ENCODE measurements around the gene PAN2. TPM values are rescaled to one million over a fixed set of nuclear protein-coding genes. Genes with fewer than 3 reads are reported as not detected.

The PAN2 gene, protein sequence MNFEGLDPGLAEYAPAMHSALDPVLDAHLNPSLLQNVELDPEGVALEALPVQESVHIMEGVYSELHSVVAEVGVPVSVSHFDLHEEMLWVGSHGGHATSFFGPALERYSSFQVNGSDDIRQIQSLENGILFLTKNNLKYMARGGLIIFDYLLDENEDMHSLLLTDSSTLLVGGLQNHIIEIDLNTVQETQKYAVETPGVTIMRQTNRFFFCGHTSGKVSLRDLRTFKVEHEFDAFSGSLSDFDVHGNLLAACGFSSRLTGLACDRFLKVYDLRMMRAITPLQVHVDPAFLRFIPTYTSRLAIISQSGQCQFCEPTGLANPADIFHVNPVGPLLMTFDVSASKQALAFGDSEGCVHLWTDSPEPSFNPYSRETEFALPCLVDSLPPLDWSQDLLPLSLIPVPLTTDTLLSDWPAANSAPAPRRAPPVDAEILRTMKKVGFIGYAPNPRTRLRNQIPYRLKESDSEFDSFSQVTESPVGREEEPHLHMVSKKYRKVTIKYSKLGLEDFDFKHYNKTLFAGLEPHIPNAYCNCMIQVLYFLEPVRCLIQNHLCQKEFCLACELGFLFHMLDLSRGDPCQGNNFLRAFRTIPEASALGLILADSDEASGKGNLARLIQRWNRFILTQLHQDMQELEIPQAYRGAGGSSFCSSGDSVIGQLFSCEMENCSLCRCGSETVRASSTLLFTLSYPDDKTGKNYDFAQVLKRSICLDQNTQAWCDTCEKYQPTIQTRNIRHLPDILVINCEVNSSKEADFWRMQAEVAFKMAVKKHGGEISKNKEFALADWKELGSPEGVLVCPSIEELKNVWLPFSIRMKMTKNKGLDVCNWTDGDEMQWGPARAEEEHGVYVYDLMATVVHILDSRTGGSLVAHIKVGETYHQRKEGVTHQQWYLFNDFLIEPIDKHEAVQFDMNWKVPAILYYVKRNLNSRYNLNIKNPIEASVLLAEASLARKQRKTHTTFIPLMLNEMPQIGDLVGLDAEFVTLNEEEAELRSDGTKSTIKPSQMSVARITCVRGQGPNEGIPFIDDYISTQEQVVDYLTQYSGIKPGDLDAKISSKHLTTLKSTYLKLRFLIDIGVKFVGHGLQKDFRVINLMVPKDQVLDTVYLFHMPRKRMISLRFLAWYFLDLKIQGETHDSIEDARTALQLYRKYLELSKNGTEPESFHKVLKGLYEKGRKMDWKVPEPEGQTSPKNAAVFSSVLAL
- total RNA-seq (2014; rRNA removed; shearing (Covaris generic)): 15.6 and 22.0 TPM in 2 replicates

DNA sequence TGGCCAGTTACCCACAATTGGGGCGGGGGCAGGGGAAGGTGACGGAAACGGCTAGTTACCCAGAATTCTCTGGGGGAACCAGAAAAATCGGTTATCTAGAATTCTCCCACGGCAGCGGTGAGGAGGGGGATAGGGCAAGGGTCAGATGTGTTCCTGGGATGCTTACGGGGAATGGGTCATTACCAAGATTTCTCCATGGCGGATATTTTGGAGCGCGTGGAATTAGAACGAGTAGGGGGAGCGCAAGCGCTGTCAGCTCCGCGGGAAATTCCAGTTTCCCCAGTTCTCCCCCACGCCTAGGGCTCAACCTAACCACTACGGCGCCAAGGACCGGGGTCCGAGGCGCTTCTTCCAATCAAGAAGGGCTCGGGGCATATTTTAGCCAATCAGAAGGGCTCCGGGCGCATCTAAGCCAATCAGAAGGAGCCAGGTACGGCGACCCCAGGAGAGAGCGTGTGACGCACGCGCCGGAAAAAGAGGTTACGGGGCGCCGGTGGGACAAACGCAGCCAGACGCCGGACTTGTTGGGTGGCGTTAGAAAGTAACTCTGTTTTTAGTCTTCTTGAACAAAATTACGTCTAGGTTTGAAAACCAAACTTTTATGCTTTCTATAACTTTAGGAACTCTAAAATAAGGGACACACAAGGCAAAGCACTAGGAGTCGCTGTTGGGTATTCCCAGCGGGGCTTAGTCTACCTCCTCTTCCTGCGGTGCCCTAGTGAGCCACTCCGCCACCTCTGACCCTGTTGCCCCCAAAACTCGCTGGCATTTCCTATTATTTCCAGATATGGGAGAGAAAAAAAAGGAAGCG is at the start of gene PAN2:
Gene PAN2, minus strand, starts transcription at position 322 of the 811 bp plus-strand sequence. CDS start 906 bp downstream, outside the sequence.
- DNase-seq (ENCODE audit: low spot score): peak; percentile 96

DNA sequence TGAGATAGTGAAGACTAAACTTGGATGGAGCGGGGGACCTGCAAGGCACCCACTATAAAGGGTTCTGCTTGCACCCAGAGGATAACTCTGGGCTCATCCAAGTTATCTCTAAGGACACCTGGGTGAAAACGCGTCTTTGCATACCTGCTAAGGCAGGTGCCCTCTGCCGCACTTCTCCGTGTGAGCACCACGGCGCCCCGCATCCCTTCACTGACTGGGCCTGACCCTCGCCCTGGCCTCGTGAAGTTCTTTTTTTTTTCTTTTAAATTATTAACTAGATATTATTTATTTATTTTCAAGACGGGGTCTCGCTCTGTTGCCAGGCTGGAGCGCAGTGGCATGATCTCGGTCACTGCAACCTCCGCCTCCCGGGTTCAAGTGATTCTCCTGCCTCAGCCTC is 48.8 kb upstream of the PAN2 start:
- DNase-seq (ENCODE audit: low spot score): no peak

DNA sequence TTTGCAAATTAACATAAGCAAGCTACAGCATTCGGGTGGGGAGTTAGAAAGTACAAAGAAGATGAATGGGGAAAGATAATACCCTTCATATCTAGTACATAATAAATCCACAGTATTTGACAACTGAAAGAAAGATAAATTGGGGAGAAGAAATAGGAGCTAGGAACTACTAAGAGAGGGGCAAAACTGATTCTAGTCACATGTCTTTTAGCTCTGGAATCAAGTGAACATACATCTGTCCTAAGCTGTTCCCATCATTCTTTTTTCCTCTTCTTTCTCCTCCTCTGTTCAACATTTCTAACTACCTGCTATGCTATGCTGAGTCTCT is 44.2 kb upstream of the PAN2 start:
- DNase-seq (ENCODE audit: low spot score): no peak

DNA sequence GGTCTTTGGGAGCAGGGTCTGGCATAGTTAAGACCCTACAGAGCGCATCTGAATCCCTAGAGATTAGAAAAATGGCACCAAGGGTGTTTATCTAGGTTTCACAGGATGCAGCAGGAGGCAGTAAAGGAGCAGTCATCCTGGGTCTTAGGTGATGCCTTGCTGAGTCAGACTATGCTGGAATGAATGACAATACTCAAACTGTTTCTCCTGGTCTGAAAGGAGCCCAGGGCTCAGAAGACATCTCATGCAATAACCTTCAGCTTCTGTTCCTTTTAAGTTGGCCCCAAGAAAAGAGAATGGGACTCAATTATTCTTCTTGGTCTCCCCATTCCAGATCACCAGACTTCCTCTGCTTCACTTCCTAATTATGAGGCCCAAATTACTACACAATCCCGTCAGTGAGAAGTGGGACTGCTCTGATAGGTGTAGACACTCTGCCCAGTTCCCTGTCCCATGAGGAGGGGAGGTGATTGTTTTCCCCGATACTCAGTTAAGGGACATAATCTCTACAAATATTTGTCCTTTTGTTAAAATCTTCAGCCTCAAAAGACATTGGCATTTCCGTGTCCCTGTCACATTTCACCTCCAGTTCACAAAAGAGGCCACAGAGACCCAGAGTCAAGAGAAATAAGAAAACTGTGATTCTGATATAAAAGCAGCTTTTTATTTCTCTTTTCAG is 43.6 kb upstream of the PAN2 start:
- peak; percentile 33 for DNase-seq (ENCODE audit: low spot score)

DNA sequence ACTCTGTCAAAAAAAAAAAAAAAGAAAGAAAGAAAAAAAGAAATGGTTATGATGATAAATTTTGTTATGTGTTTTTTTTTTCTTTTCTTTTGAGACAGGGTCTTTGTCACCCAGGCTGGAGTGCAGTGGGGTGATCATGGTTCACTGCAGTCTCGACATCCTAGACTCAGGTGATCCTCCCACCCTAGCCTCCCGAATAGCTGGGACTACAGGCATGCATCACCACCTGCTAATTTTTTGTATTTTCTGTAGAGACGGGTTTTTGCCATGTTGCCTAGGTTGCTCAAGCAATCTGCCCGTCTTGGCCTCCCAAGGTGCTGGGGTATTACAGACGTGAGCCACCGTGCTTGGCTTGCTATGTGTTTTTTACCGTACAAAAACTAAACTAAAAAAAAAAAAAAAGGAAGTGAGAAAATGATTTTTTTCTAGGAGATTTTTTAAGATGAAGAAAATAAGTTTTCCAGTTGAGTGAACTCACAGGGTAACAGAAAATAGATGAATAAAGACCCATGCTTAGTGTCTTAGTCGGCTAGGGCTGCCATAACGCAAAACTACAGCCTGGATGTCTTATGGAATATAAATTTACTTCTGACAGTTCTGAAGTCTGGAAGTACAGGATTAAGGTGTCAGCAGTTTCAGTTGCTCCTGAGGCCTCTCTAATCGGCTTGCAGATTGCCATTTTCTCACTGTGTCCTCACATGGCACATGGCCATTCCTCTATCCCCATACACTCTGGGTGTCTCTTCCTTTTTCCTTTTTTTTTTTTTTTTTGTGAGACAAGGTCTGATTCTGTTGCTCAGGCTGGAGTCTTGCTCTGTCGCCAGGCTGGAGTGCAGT is 42.0 kb upstream of the PAN2 start:
- DNase-seq (ENCODE audit: low spot score): no peak

DNA sequence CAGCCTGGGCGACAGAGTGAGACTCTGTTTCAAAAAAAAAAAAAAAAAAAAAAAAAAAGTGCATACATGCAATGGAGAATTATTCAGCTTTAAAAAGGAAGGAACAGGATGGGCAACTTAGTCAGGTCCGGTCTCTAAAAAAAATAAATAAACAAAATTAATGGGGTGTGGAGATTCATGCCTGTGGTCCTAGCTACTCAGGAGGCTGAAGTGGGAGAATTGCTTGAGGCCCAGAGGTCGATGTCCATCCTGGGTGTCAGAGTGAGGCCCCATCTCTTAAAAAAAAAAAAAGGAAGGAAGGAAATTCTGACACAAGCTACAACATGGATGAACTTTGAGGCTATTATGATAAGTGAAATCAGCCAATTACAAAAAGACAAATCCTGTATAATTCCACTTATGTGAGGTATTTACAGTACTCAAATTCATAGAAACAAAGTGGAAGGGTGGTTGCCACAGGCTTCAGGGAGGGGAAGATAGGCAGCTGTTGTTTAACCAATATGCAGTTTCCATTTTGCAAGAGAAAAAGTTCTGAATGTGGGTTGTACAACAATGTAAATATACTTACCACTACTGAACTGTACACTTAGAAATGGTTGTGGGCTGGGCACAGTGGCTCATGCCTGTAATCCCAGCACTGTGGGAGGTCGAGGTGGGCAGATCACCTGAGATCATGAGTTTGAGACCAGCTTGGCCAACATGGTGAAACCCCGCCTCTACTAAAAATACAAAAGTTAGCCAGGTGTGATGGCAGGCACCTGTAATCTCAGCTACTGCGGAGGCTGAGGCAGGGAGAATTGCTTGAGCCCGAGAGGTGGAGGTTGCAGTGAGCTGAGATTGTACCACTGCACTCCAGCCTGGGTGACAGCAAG is 41.2 kb upstream of the PAN2 start:
- DNase-seq (ENCODE audit: low spot score): no peak

DNA sequence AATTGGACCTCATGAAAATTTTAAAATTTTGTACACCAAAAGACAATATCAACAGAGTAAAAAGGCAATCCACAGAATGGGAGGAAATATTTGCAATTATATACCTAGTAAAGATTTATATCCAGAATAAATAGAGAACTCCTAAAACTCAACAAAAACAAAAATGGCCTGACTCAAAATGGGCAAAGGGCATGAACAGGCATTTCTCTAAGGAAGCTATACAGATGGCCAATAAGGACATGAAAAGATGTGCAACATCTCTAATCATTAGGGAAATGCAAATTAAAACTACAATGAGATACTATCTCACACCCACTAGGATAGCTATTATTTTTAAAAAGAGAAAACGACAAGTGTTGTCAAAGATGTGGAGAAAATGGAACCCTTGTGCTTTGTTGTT is 39.7 kb upstream of the PAN2 start:
- DNase-seq (ENCODE audit: low spot score): no peak

DNA sequence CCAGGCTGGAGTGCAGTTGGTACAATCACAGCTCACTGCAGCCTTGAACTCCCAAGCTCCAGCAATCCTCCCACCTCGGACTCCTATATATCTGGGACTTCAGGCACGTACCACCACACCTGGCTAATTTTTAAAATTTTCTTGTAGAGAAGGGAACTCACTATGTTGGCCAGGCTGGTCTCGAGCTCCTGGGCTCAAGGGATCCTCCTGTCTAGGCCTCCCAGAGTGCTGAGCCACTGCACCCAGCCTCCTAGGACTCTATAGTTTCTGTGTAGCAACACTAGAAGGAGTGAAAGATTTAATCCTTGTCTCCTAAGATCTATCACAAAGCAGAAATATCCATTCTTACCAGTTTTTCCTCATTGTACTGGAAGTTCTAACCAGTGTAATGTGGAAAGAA is 33.1 kb upstream of the PAN2 start:
- DNase-seq (ENCODE audit: low spot score): no peak

DNA sequence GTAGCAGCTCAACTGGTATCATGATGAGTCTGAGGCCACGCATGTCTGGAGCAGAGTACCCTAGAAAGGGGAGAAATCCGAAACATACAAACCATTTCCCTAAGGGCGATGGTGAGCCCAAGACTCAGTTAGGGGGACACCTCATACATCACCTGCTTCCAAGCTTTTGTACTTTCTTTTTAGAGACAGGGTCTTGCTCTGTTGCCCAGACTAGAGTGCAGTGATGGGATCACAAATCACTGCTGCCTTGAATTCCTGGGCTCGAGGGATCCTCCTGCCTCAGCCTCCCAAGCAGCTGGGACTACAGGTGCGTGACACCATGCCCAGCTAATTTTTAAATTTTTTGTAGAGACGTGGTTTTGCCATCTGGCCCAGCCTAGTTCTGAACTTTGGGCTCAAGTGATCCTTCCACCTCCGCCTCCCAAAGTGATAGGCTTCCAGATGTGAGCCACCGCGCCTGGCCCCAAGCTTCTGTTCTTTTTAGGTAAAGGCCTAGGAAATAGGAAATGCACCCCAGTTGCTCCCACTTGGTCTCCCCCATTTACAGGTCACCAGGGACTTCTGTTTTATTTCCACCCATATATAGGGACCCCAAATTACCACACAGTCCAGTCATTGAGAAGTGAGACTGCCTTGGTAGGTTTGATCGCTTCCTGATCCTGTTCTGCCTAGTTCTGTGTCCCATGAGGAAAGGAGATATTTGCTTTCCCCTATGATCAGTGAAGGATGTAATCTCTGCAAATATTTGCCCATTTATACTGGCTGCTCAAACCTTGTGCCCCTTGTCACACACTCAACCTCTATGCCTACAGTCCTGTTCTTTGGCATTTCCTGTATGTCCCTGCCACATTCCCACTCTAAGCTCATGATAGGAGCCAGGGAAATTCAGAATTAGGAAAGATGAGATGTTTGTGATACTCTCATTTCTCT is 28.6 kb upstream of the PAN2 start, which contains the start of gene APOF:
Gene APOF, minus strand, starts transcription at position 728 of the 930 bp plus-strand sequence. Its CDS starts 112 bp downstream, at position 616.
- no peak for DNase-seq (ENCODE audit: low spot score)

DNA sequence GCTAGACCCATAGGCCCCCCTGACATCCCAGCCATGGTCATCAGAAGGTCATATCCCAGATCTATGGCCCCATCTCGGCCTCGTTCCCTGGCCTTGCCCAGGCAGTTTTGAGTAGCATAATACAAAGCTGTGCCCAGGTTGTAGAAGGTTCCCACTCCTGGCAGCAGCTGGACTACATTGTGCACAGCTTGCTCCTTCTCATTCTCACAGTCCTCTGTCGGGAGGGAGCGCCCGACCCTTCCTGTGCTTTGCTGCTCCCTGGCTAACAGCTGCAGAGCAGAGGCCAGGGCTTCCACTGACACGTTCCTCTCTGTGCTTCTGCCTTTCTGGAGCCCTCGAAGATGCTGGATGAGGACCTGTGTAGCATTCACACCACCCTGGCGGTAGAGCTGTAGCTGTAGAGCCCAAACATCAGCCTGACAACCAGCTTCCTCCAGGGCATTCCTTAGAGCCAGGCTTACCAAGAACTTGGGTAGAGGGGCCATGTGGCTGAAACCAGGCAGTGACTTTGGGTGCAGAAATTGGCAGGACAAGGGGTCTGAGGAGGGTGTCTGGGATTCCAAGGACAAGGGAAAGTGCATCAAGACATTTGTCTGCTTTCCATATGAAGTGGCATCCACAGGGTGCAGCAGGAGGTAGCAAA is 27.8 kb upstream of the PAN2 start:
- DNase-seq (ENCODE audit: low spot score): no peak

DNA sequence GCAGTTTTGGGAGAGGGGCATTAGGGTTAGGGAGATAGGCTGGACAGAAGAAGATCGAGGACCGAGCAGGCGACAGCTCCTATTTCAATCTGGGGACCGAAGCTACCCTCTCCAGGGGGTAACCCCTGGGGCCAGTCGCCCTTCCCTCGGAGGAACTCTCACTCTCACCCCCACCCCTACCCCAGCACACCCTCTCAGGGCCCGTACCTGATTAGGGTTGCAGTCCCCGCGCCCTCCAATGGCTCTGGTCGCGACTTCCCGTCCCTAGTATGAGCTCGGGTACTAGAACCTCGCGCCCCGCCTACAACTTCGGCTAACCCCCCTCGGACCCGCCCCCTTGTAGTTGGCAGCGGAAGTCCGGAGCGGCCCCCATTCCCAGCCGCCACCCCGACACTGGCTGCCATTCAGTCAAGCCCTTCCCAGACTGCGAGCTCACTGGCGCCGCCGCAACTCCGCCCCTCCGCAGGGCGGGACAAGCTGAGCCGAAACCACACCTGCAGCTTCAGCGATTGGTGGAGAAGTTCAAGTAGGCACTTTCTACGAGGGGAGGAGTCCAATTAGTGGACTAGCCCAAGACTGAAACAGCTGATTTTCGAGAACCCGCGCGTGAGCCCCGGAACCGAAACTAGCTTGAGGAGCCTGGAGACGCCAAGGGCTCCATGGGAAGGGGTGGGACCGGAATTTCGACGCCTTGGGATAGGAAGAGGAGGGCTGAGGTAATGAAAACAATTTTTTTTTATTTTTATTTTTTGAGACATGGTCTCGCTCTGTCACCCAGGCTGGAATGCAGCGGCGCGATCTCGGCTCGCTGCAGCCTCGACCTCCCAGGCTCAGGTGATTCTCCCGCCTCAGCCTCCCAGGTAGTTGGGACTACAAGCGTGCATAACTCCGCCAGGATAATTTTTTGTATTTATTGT is 26.3 kb upstream of the PAN2 start, which contains the start of gene STAT2:
Gene STAT2, minus strand, starts transcription at position 257 of the 917 bp plus-strand sequence. CDS start 3,536 bp downstream, outside the sequence.
- peak; percentile 99 for DNase-seq (ENCODE audit: low spot score)

DNA sequence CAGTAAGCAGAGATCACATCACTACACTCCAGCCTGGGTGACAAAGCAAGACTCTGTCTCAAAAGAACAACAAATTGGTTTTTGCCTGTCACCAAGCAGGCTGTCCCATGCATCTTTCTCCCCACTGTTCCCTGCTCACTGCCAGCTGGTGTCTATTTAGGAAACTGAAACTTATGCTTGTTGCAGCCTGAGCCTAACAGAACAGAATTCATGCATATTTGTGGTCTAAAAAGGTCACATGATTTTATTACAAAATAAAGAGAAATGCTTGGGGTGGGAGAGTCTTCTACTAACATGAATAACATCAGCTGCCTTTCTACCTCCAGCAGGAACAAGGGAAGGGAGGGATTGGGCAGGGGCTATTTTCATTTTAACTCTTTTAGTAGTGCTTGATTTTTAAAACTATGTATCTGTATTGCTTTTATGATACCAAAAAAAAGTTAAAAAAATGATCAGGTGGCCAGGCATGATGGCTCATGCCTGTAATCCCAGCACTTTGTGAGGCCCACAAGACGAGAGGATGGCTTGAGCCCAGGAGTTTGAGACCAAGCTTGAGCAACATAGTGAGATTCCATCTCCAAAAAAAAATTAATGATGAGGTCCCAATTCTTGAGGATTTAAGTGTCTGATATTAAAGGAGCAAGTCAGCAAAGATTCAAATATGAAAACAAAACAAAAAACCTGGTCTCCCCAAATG is 25.2 kb upstream of the PAN2 start:
- DNase-seq (ENCODE audit: low spot score): peak; percentile 47

DNA sequence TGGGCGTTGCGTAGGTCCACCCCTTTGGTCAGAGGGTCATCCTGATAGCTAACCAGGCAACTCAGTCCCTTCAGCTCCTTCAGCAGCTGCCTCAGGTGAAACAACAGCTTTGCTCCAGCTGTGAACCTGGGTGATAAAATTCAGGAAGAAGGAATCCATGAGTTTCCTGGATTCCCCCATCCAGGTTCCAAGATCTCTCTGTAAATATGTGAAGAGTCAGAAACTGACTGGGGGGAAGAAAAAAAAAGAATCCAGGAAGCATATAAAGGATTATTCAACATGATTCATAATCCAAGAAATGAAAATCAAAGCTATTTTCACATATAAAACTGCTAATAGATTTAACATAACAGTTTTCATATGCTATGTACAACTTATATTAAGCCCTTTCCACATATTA is 17.5 kb upstream of the PAN2 start:
- DNase-seq (ENCODE audit: low spot score): no peak

DNA sequence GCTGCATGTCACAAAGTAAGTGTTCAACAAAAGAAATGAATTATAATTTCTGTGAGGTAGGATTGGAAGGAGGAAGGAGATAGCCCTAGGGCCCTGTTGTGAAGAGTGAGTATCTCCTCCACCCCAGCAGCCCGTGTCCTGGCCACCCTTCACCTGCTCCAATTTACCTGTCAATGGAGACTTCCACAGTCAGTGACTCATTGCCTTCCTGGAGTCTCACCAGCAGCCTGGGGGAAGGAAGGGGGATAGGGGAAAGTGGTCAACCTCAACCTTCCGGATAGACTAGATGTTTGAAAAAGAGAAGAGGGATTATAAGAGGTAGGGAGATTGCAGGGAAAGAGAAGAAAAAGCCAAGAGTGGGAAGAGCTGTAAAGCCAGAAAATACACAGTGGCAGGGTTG is 16.9 kb upstream of the PAN2 start:
- DNase-seq (ENCODE audit: low spot score): no peak

DNA sequence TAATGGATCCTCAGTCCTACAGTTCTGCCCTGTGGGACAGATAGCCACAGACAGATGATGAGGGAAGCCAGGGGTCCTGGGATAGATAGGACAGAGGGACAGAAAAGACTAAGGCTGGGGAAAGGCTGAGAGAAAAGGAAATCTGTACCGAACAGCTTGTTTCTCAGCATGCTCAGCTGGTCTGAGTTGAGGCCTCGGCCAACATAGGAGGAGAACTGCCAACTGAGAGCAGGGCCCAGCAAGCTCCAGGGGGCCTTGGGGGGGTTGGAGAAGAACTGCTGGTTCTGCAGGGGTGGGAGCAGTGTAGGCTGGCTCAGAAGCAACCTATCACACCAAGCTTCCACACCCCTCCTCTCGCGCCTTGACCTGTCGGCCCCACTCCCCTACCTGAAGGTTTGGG is 15.0 kb upstream of the PAN2 start:
- DNase-seq (ENCODE audit: low spot score): no peak

All from A172 (cell line).